HG02973 (cell line): ENCODE measurements around the gene KCNE3.

ENCODE experiments used
- ATAC-seq: cut with Tn5 transposase; IDR thresholded peaks from one replicate; pipeline ENCODE4 v1.9.1; 2021; ENCODE audit warnings: moderate library complexity; ENCODE audit not compliant: unreplicated experiment

KCNE3 gene

GRCh38 chr11:74466916-74467885, at the start of gene KCNE3:
TSS of gene KCNE3 (minus strand) at chr11:74467549. CDS start at chr11:74457563, 9,986 bp downstream.
- ATAC-seq: no peak

GRCh38 chr11:74507582-74507981, 40.2 kb upstream of the KCNE3 start:
- ATAC-seq: no peak

GRCh38 chr11:74506823-74507222, 39.5 kb upstream of the KCNE3 start:
- no peak for ATAC-seq

- ATAC-seq: no peak
Observed at GRCh38 chr11:74505911-74506310, 38.6 kb upstream of the KCNE3 start.

GRCh38 chr11:74504100-74504691, 36.8 kb upstream of the KCNE3 start:
- no peak for ATAC-seq

- ATAC-seq: no peak
Observed at GRCh38 chr11:74494916-74495315, 27.6 kb upstream of the KCNE3 start.

GRCh38 chr11:74493791-74494630, 26.7 kb upstream of the KCNE3 start:
- ATAC-seq: no peak

GRCh38 chr11:74492974-74493790, 25.8 kb upstream of the KCNE3 start, which contains the start of gene LIPT2:
TSS of gene LIPT2 (minus strand) at chr11:74493724. CDS start at chr11:74493703, 21 bp downstream.
- peak; percentile 95 for ATAC-seq

- ATAC-seq: no peak
Observed at GRCh38 chr11:74492084-74492483, 24.7 kb upstream of the KCNE3 start.

GRCh38 chr11:74490941-74491340, 23.6 kb upstream of the KCNE3 start:
- no peak for ATAC-seq

GRCh38 chr11:74487875-74488274, 20.5 kb upstream of the KCNE3 start:
- no peak for ATAC-seq

- ATAC-seq: no peak
Observed at GRCh38 chr11:74485868-74486267, 18.5 kb upstream of the KCNE3 start.

GRCh38 chr11:74480688-74481417, 13.5 kb upstream of the KCNE3 start:
- no peak for ATAC-seq

GRCh38 chr11:74479732-74480123, 12.4 kb upstream of the KCNE3 start:
- no peak for ATAC-seq

- ATAC-seq: no peak
Observed at GRCh38 chr11:74478877-74479731, 11.8 kb upstream of the KCNE3 start.

- ATAC-seq: no peak
Observed at GRCh38 chr11:74476536-74476935, 9.2 kb upstream of the KCNE3 start.

- ATAC-seq: no peak
Observed at GRCh38 chr11:74474316-74474715, 7.0 kb upstream of the KCNE3 start.

- no peak for ATAC-seq
Observed at GRCh38 chr11:74473382-74474173, 6.2 kb upstream of the KCNE3 start.
